ENCODE measurements around the gene NLGN1. TPM values are rescaled to one million over a fixed set of nuclear protein-coding genes. Genes with fewer than 3 reads are reported as not detected.
A peak's percentile ranks its signal among the peaks of the same experiment; 100 is the strongest.

The NLGN1 gene
- polyA plus RNA-seq, 1 donor from 2014 or later = 2.7 TPM

DNA sequence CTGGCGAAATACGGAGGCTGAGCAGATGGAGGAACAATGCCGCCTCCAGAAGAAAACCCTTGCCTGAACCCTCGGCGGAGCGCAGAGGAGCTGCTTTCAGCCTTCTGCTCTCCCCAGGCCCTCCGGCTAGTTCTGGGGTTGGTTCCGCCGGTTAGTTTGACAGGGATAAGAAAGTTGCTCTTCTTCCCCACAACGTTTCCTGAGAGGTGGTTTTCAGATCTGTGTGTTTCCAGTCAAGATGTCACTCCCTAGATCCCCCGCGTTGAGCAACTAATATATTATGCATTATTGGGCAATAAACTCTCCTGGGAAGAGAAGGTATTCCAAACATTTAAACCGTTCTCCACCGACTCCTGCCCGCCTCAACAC lies 551 bp downstream of the NLGN1 start:
- Histone ChIP-seq H4K20me1 (ENCODE audit: insufficient read depth) (no peaks in the 10 kb centered on the region), H3K36me3 (ENCODE audit: insufficient read depth, low read length) (no peaks in the 10 kb centered on the region), H3K4me3 (ENCODE audit: low read length) (peak overlapping the region; percentile 87), H3K9me2 (ENCODE audit: insufficient read depth, low read length) (no peaks in the 10 kb centered on the region), H3K27ac (ENCODE audit: low read length) (peak overlapping the region; percentile 23), H3K4me2 (ENCODE audit: low read length) (peak overlapping the region; percentile 41), H3K9ac (ENCODE audit: low read length) (peak overlapping the region; percentile 65), H3K27me3 (ENCODE audit: insufficient read depth, low read depth, low read length) (peaks cover 15% of the 10 kb centered on the region), H3F3A (ENCODE audit: insufficient read depth, low read length, poor library complexity, severe bottlenecking) (peaks cover 10% of the 10 kb centered on the region), H2AFZ (ENCODE audit: low read depth, low read length) (peak overlapping the region; percentile 58), H3K9me3 (ENCODE audit: low read length) (no peaks in the 10 kb centered on the region), H3K79me2 (replicated peaks; ENCODE audit: insufficient read depth, low read length) (peaks cover 25% of the 10 kb centered on the region)
- TF ChIP-seq EZH2 (IDR thresholded peaks at IDR 0.05; ENCODE audit: borderline replicate concordance, insufficient read depth, low read length, poor library complexity, severe bottlenecking) = no peak
- peak; percentile 5 for TF ChIP-seq MXI1 (conservative IDR thresholded peaks at IDR 0.05; ENCODE audit: poor library complexity, severe bottlenecking)
- TF ChIP-seq SMC3 (conservative IDR thresholded peaks at IDR 0.05; ENCODE audit: poor library complexity) = peak; percentile 20

DNA sequence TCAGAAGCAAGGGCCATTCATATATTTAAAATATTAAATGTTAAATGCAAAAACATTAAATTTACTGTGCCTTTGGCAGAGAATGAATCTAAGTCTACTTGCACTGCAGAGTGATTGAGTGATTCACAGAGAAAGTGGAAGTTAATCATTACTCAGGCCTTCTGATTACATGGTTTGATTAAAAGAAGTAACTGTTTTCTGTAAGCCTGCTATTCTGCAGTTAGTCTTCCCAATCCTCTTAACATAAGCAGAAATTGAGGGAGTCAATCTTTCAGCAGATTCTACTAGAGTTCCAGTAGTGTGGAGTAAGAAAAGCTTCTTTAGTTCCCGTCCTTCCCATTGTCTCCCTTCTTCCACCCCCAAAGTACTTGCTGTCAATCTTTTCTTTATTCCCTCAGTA lies 1.5 kb downstream of the NLGN1 start:
- H3K9me2 ChIP-seq (ENCODE audit: insufficient read depth, low read length) = no peaks in the 10 kb centered on the region
- TF ChIP-seq MXI1 (conservative IDR thresholded peaks at IDR 0.05; ENCODE audit: poor library complexity, severe bottlenecking) = no peak
- TF ChIP-seq, protein P1, sequence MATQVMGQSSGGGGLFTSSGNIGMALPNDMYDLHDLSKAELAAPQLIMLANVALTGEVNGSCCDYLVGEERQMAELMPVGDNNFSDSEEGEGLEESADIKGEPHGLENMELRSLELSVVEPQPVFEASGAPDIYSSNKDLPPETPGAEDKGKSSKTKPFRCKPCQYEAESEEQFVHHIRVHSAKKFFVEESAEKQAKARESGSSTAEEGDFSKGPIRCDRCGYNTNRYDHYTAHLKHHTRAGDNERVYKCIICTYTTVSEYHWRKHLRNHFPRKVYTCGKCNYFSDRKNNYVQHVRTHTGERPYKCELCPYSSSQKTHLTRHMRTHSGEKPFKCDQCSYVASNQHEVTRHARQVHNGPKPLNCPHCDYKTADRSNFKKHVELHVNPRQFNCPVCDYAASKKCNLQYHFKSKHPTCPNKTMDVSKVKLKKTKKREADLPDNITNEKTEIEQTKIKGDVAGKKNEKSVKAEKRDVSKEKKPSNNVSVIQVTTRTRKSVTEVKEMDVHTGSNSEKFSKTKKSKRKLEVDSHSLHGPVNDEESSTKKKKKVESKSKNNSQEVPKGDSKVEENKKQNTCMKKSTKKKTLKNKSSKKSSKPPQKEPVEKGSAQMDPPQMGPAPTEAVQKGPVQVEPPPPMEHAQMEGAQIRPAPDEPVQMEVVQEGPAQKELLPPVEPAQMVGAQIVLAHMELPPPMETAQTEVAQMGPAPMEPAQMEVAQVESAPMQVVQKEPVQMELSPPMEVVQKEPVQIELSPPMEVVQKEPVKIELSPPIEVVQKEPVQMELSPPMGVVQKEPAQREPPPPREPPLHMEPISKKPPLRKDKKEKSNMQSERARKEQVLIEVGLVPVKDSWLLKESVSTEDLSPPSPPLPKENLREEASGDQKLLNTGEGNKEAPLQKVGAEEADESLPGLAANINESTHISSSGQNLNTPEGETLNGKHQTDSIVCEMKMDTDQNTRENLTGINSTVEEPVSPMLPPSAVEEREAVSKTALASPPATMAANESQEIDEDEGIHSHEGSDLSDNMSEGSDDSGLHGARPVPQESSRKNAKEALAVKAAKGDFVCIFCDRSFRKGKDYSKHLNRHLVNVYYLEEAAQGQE (IDR thresholded peaks at IDR 0.05; ENCODE audit: borderline replicate concordance) = no peak
- peaks cover 15% of the 10 kb centered on the region for H3K27me3 ChIP-seq (ENCODE audit: insufficient read depth, low read depth, low read length)
- no peak overlapping the region for H3K9ac ChIP-seq (ENCODE audit: low read length)
- peak overlapping the region; percentile 41 for H3K4me2 ChIP-seq (ENCODE audit: low read length)
- no peaks in the 10 kb centered on the region for H3K36me3 ChIP-seq (ENCODE audit: insufficient read depth, low read length)
- no peak overlapping the region for H2AFZ ChIP-seq (ENCODE audit: low read depth, low read length)
- H3K79me2 ChIP-seq (replicated peaks; ENCODE audit: insufficient read depth, low read length) = peaks cover 25% of the 10 kb centered on the region
- H3F3A ChIP-seq (ENCODE audit: insufficient read depth, low read length, poor library complexity, severe bottlenecking) = peaks cover 10% of the 10 kb centered on the region
- no peaks in the 10 kb centered on the region for H3K9me3 ChIP-seq (ENCODE audit: low read length)
- peak overlapping the region; percentile 87 for H3K4me3 ChIP-seq (ENCODE audit: low read length)
- no peak overlapping the region for H3K27ac ChIP-seq (ENCODE audit: low read length)
- no peaks in the 10 kb centered on the region for H4K20me1 ChIP-seq (ENCODE audit: insufficient read depth)

DNA sequence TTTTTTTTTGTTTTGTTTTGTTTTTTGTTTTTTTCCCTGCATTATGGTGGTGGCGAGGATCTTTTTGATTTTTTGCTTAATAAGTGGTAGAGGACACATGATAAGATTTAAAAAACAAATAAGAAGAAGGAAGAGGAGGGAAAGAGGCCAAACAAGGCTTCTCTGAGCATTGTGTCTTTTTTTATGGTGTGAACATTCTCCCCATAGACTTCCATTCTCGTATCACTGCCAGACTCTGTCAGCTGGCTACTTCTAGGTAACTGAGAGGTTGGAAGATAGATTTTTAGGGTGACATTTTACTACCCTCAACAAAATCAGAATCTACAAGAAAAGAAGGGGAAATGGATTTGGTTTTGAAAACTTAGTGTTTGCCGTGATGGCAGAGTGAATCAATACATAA lies 3.8 kb downstream of the NLGN1 start:
- no peak overlapping the region for H3K27ac ChIP-seq (ENCODE audit: low read length)
- peaks cover 6% of the 10 kb centered on the region for H3F3A ChIP-seq (ENCODE audit: insufficient read depth, low read length, poor library complexity, severe bottlenecking)
- H3K79me2 ChIP-seq (replicated peaks; ENCODE audit: insufficient read depth, low read length) = peaks cover 37% of the 10 kb centered on the region
- H2AFZ ChIP-seq (ENCODE audit: low read depth, low read length) = no peak overlapping the region
- no peak overlapping the region for H3K4me3 ChIP-seq (ENCODE audit: low read length)
- H3K9ac ChIP-seq (ENCODE audit: low read length) = no peak overlapping the region
- H4K20me1 ChIP-seq (ENCODE audit: insufficient read depth) = no peaks in the 10 kb centered on the region
- TF ChIP-seq POLR2AphosphoS5 (IDR thresholded peaks at IDR 0.05) (no peak), TAF1 (IDR thresholded peaks at IDR 0.05; ENCODE audit: low read depth) (no peak), EZH2 (IDR thresholded peaks at IDR 0.05; ENCODE audit: borderline replicate concordance, insufficient read depth, low read length, poor library complexity, severe bottlenecking) (no peak), EP300 (conservative IDR thresholded peaks at IDR 0.05; ENCODE audit: poor library complexity, severe bottlenecking) (no peak), SMC3 (conservative IDR thresholded peaks at IDR 0.05; ENCODE audit: poor library complexity) (no peak), MXI1 (conservative IDR thresholded peaks at IDR 0.05; ENCODE audit: poor library complexity, severe bottlenecking) (no peak), RAD21 (conservative IDR thresholded peaks at IDR 0.05) (no peak)
- TF ChIP-seq, protein P1 (IDR thresholded peaks at IDR 0.05; ENCODE audit: borderline replicate concordance) = no peak
- TF ChIP-seq, protein P2, sequence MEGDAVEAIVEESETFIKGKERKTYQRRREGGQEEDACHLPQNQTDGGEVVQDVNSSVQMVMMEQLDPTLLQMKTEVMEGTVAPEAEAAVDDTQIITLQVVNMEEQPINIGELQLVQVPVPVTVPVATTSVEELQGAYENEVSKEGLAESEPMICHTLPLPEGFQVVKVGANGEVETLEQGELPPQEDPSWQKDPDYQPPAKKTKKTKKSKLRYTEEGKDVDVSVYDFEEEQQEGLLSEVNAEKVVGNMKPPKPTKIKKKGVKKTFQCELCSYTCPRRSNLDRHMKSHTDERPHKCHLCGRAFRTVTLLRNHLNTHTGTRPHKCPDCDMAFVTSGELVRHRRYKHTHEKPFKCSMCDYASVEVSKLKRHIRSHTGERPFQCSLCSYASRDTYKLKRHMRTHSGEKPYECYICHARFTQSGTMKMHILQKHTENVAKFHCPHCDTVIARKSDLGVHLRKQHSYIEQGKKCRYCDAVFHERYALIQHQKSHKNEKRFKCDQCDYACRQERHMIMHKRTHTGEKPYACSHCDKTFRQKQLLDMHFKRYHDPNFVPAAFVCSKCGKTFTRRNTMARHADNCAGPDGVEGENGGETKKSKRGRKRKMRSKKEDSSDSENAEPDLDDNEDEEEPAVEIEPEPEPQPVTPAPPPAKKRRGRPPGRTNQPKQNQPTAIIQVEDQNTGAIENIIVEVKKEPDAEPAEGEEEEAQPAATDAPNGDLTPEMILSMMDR (IDR thresholded peaks at IDR 0.05; ENCODE audit: poor library complexity, severe bottlenecking) = no peak
- H3K36me3 ChIP-seq (ENCODE audit: insufficient read depth, low read length) = no peaks in the 10 kb centered on the region
- H3K9me2 ChIP-seq (ENCODE audit: insufficient read depth, low read length) = no peaks in the 10 kb centered on the region
- H3K4me2 ChIP-seq (ENCODE audit: low read length) = no peak overlapping the region
- peaks cover 11% of the 10 kb centered on the region for H3K27me3 ChIP-seq (ENCODE audit: insufficient read depth, low read depth, low read length)
- no peaks in the 10 kb centered on the region for H3K9me3 ChIP-seq (ENCODE audit: low read length)

All from neural cell (in vitro differentiated cells).